Keratinocyte (primary cell): ENCODE results near the gene TERT. TPM values are rescaled to one million over a fixed set of nuclear protein-coding genes. Genes with fewer than 3 reads are reported as not detected.

Experiments
- DNase-seq: peaks from one replicate; pipeline ENCODE4 v3.0.0-alpha.2; 2011; ENCODE audit warnings: low read depth, missing footprints, low spot score
- FAIRE-seq: peaks from 2 replicates; lab custom pipeline; 2011; peaks lifted over from hg19 to GRCh38; lab: Jason Lieb, UNC
- H2AFZ ChIP-seq: 2 replicates; pipeline ENCODE4 v1.6.0; 2012; ENCODE audit warnings: low read length, control low read depth, inconsistent platforms; ENCODE audit not compliant: control insufficient read depth
- H3K27ac ChIP-seq: 2 replicates; pipeline ENCODE4 v1.5.1; 2011; ENCODE audit warnings: low read length; ENCODE audit not compliant: control insufficient read depth, insufficient read depth
- H3K27me3 ChIP-seq: 3 replicates; pipeline ENCODE4 v1.6.0; 2011; ENCODE audit warnings: low read length; ENCODE audit not compliant: control insufficient read depth, insufficient read depth; ENCODE audit errors: extremely low read depth
- H3K36me3 ChIP-seq, 2 experiments: 2 replicates in 1 of 2; 3 replicates in 1 of 2; pipeline ENCODE4 v1.5.1; 2011; ENCODE audit warnings: low read length in 2 of 2, mild to moderate bottlenecking in 1 of 2; ENCODE audit not compliant: control insufficient read depth in 2 of 2, insufficient read depth in 2 of 2; ENCODE audit errors: extremely low read depth in 1 of 2
- H3K4me1 ChIP-seq: 3 replicates; pipeline ENCODE4 v1.5.1; 2011; ENCODE audit warnings: low read length; ENCODE audit not compliant: control insufficient read depth, insufficient read depth; ENCODE audit errors: extremely low read depth
- H3K4me2 ChIP-seq: 3 replicates; pipeline ENCODE4 v1.6.0; 2011; ENCODE audit warnings: low read depth, low read length; ENCODE audit not compliant: control insufficient read depth, insufficient read depth; ENCODE audit errors: extremely low read depth
- H3K4me3 ChIP-seq, 3 experiments: fragments of 200-600 bp in 1 of 3; sonication (generic) in 1 of 3; 2 replicates in 2 of 3; 3 replicates in 1 of 3; pipeline ENCODE4 v1.5.1; 2011 to 2016; ENCODE audit warnings: low read length in 3 of 3, mild to moderate bottlenecking in 3 of 3, control low read depth in 2 of 3, inconsistent platforms in 1 of 3, low read depth in 1 of 3, mixed read lengths in 1 of 3, mixed run types in 1 of 3, moderate library complexity in 1 of 3; ENCODE audit not compliant: control insufficient read depth in 2 of 3, insufficient read depth in 2 of 3; ENCODE audit errors: extremely low read depth in 1 of 3
- H3K79me2 ChIP-seq: 2 replicates; pipeline ENCODE4 v1.6.0; 2012; ENCODE audit warnings: low read length; ENCODE audit not compliant: control insufficient read depth, insufficient read depth
- H3K9ac ChIP-seq: 3 replicates; pipeline ENCODE4 v1.6.0; 2011; ENCODE audit warnings: low read length; ENCODE audit not compliant: control insufficient read depth, insufficient read depth; ENCODE audit errors: extremely low read depth
- H3K9me1 ChIP-seq: 3 replicates; pipeline ENCODE4 v1.6.0; 2011; ENCODE audit warnings: low read length; ENCODE audit not compliant: control insufficient read depth, insufficient read depth; ENCODE audit errors: extremely low read depth
- H3K9me3 ChIP-seq: 2 replicates; pipeline ENCODE4 v1.5.1; 2012; ENCODE audit warnings: low read depth, low read length; ENCODE audit not compliant: control insufficient read depth
- H4K20me1 ChIP-seq: 3 replicates; pipeline ENCODE4 v1.6.0; 2011; ENCODE audit warnings: low read length; ENCODE audit not compliant: control insufficient read depth, insufficient read depth; ENCODE audit errors: extremely low read depth
- CTCF ChIP-seq, 3 experiments: IDR thresholded peaks in 1 of 3; conservative IDR thresholded peaks in 1 of 3; optimal IDR thresholded peaks in 1 of 3; 2 replicates in 2 of 3; 3 replicates in 1 of 3; pipeline versions ENCODE3 to v1.5.1; 2011; ENCODE audit warnings: low read length in 3 of 3, mild to moderate bottlenecking in 3 of 3, moderate library complexity in 2 of 3, control low read depth in 1 of 3, inconsistent platforms in 1 of 3; ENCODE audit not compliant: insufficient read depth in 2 of 3; ENCODE audit errors: extremely low read depth in 1 of 3
- EZH2 ChIP-seq: IDR thresholded peaks from one replicate; pipeline ENCODE4 v1.6.1; 2012; ENCODE audit warnings: inconsistent platforms, mild to moderate bottlenecking, low read length, moderate library complexity
- dilution Hi-C: fragments of 300-500 bp; cut with MboI; formaldehyde crosslinking; loops from one replicate; pipeline ENCODE4 v1.7.0; 2020; ENCODE audit warnings: low sequenced_read_pairs; ENCODE audit not compliant: extremely low pct_ligation_motif_present
- polyA plus RNA-seq, 5 experiments: library from polyadenylated mRNA; depleted of rRNA in 3 of 5; stranded (reverse) in 3 of 5; stranded (forward) in 1 of 5; unstranded in 1 of 5; fragments of >200 nt; gene quantifications; 1 replicate in 1 of 5; 2 replicates in 3 of 5; 3 replicates in 1 of 5; pipeline versions ENCODE4 v1.2.1 to v1.2.3, GENCODE V29; 2011 to 2012; ENCODE audit warnings: missing spikeins in 2 of 5, low read depth in 1 of 5, low replicate concordance in 1 of 5

TERT gene
- polyA plus RNA-seq, 1 donor (not counting 4 experiments of a cell fraction or from before 2014, with no cell fraction given): not detected

- Histone ChIP-seq H3K9ac (no peak overlapping the region), H3K4me2 (no peak overlapping the region), H3K36me3 (no peaks in the 10 kb centered on the region), H3K4me3 (no peak overlapping the region), H2AFZ (no peak overlapping the region), H3K27ac (no peak overlapping the region), H3K79me2 (no peaks in the 10 kb centered on the region), H3K9me3 (peaks cover 8% of the 10 kb centered on the region), H4K20me1 (no peaks in the 10 kb centered on the region), H3K27me3 (no peaks in the 10 kb centered on the region), H3K9me1 (no peaks in the 10 kb centered on the region), H3K4me1 (peaks cover 15% of the 10 kb centered on the region)
- FAIRE-seq (no peak), DNase-seq (no peak)
- TF ChIP-seq CTCF (optimal IDR thresholded peaks at IDR 0.05 in 1 of 3, IDR thresholded peaks at IDR 0.05 in 1 of 3, conservative IDR thresholded peaks at IDR 0.05 in 1 of 3; ENCODE audit: extremely low read depth in 1 of 3, insufficient read depth in 2 of 3, low read length in 3 of 3) (no peak), EZH2 (no peak)
- dilution Hi-C loops: no loop called here
Measured at GRCh38 chr5:1311439-1312055, 16.7 kb upstream of the TERT start.

DNA sequence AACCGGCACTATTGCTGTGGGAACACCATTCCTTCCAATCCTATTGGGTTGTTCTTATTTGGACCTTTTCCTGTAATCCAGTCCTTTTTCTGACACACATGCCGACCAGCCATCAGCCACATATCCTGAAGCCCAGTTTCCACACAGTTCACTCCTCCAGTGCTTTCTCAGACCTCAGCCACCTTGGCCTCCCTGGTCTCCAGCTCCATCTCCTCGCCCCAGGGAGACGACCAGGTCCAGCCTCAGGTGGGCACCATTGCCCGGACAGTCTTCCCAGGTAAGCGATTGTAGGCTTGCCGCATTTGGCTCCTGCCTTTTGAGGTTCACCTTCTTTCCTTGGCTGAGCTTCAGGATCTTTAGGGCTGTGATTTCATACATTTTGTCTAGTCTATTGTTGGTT lies 15.2 kb upstream of the TERT start:
- H3K9ac ChIP-seq: no peak overlapping the region
- H3K4me1 ChIP-seq: peaks cover under 1% of the 10 kb centered on the region
- dilution Hi-C loops: no loop called here
- no peaks in the 10 kb centered on the region for H3K36me3 ChIP-seq
- H3K79me2 ChIP-seq: no peaks in the 10 kb centered on the region
- no peaks in the 10 kb centered on the region for H3K9me1 ChIP-seq
- H2AFZ ChIP-seq: no peak overlapping the region
- H3K27me3 ChIP-seq: no peaks in the 10 kb centered on the region
- FAIRE-seq (no peak), DNase-seq (no peak)
- H4K20me1 ChIP-seq: no peaks in the 10 kb centered on the region
- no peak overlapping the region for H3K27ac ChIP-seq
- no peak overlapping the region for H3K4me2 ChIP-seq
- no peak overlapping the region for H3K4me3 ChIP-seq
- no peak for TF ChIP-seq CTCF (optimal IDR thresholded peaks at IDR 0.05 in 1 of 3, IDR thresholded peaks at IDR 0.05 in 1 of 3, conservative IDR thresholded peaks at IDR 0.05 in 1 of 3; ENCODE audit: extremely low read depth in 1 of 3, insufficient read depth in 2 of 3, low read length in 3 of 3)
- TF ChIP-seq EZH2: no peak
- H3K9me3 ChIP-seq: peaks cover 8% of the 10 kb centered on the region
